GM12875 (cell line): Measurements from ENCODE around the gene UROC1.

Experiments used
- H3K4me3 ChIP-seq: one replicate; pipeline ENCODE4 v1.5.1; 2011; ENCODE audit warnings: low read depth, low read length, control low read depth
- CTCF ChIP-seq: IDR thresholded peaks from 2 replicates; pipeline ENCODE4 v1.5.1; 2011; ENCODE audit warnings: low read depth, mild to moderate bottlenecking, control low read depth, inconsistent platforms, low read length, moderate library complexity, borderline replicate concordance; ENCODE audit not compliant: insufficient read depth

UROC1 gene

GRCh38 chr3:126446791-126447190 is 70.8 kb downstream of the UROC1 start:
- no peak overlapping the region for H3K4me3 ChIP-seq
- no peak for TF ChIP-seq CTCF

- H3K4me3 ChIP-seq = no peak overlapping the region
- no peak for TF ChIP-seq CTCF
Observed at GRCh38 chr3:126446301-126446700, 71.3 kb downstream of the UROC1 start.

- H3K4me3 ChIP-seq = no peak overlapping the region
- TF ChIP-seq CTCF = no peak
Observed at GRCh38 chr3:126445506-126445905, 72.1 kb downstream of the UROC1 start.

- TF ChIP-seq CTCF = no peak
- no peak overlapping the region for H3K4me3 ChIP-seq
Observed at GRCh38 chr3:126442856-126443242, 74.7 kb downstream of the UROC1 start.

GRCh38 chr3:126442094-126442855 is 75.3 kb downstream of the UROC1 start:
- no peak overlapping the region for H3K4me3 ChIP-seq
- no peak for TF ChIP-seq CTCF

- H3K4me3 ChIP-seq = no peak overlapping the region
- TF ChIP-seq CTCF = no peak
Observed at GRCh38 chr3:126441256-126441880, 76.2 kb downstream of the UROC1 start.

GRCh38 chr3:126440709-126440995 is 76.9 kb downstream of the UROC1 start:
- TF ChIP-seq CTCF = no peak

More at GRCh38 chr3:126440709-126440995, 76.9 kb downstream of the UROC1 start:
- H3K4me3 ChIP-seq = no peak overlapping the region
